HEK293T (cell line): ENCODE measurements around the gene TAS2R40.

Source experiments
- BHLHE40 ChIP-seq: fragments of 450-650 bp; IDR thresholded peaks from 2 replicates; pipeline ENCODE4 v1.6.1; 2016; ENCODE audit warnings: mild to moderate bottlenecking, moderate library complexity, borderline replicate concordance
- CTBP1 ChIP-seq: fragments of 450-650 bp; IDR thresholded peaks from 2 replicates; pipeline ENCODE4 v1.6.1; 2016; ENCODE audit warnings: borderline replicate concordance
- ELF4 ChIP-seq: fragments of 450-650 bp; IDR thresholded peaks from 2 replicates; pipeline ENCODE4 v1.6.1; 2017; ENCODE audit warnings: antibody characterized with exemption
- FOXA1 ChIP-seq: fragments of 450-650 bp; IDR thresholded peaks from 2 replicates; pipeline ENCODE4 v1.6.1; 2016; ENCODE audit warnings: mild to moderate bottlenecking
- FOXK2 ChIP-seq: fragments of 450-650 bp; IDR thresholded peaks from 2 replicates; pipeline ENCODE4 v1.6.1; 2016; ENCODE audit warnings: mild to moderate bottlenecking
- FOXM1 ChIP-seq: fragments of 450-650 bp; IDR thresholded peaks from 2 replicates; pipeline ENCODE4 v1.6.1; 2017; ENCODE audit warnings: mild to moderate bottlenecking, borderline replicate concordance
- HDGF ChIP-seq: fragments of 450-650 bp; IDR thresholded peaks from 2 replicates; pipeline ENCODE4 v1.6.1; 2017; ENCODE audit warnings: antibody characterized with exemption, borderline replicate concordance
- LEF1 ChIP-seq: fragments of 450-650 bp; IDR thresholded peaks from 2 replicates; pipeline ENCODE4 v1.6.1; 2017; ENCODE audit warnings: mild to moderate bottlenecking, borderline replicate concordance
- NFRKB ChIP-seq: fragments of 450-650 bp; IDR thresholded peaks from 2 replicates; pipeline ENCODE4 v1.6.1; 2016; ENCODE audit warnings: mild to moderate bottlenecking, moderate library complexity
- SP1 ChIP-seq: fragments of 450-650 bp; IDR thresholded peaks from 2 replicates; pipeline ENCODE4 v1.6.1; 2017
- SUZ12 ChIP-seq: fragments of 450-650 bp; IDR thresholded peaks from 2 replicates; pipeline ENCODE4 v1.6.1; 2016; ENCODE audit warnings: mild to moderate bottlenecking
- TARDBP ChIP-seq: fragments of 450-650 bp; IDR thresholded peaks from 2 replicates; pipeline ENCODE4 v1.6.1; 2016
- ZNF384 ChIP-seq: fragments of 450-650 bp; IDR thresholded peaks from 2 replicates; pipeline ENCODE4 v1.6.1; 2016
- TF ChIP-seq, protein P1 (sequence below): fragments of 450-650 bp; IDR thresholded peaks from 2 replicates; pipeline ENCODE4 v1.6.1; 2016

DNA sequence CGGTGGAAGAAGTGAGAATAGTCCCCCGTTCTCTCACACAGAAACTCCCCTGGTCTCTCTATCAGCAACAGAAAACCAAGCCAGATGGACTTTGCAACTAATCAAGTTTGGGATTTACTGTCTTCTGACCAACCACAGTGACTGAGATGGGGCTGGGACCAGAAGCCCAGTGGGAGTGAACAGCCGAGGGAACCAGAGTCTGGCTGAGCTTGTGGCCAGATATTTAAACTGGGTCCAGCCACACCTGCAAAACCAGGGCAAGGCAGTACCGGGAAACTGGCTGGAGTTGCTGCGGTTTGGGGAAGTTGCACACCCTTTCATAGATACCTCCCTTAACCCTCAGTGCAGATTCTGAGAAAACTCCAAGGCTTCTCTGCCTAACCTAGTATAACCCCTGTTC, 47.4 kb downstream of the TAS2R40 start:
- no peak for TF ChIP-seq FOXK2
- no peak for TF ChIP-seq LEF1
- no peak for TF ChIP-seq NFRKB
- no peak for TF ChIP-seq CTBP1
- TF ChIP-seq HDGF = no peak
- no peak for TF ChIP-seq SUZ12
- TF ChIP-seq, protein P1, sequence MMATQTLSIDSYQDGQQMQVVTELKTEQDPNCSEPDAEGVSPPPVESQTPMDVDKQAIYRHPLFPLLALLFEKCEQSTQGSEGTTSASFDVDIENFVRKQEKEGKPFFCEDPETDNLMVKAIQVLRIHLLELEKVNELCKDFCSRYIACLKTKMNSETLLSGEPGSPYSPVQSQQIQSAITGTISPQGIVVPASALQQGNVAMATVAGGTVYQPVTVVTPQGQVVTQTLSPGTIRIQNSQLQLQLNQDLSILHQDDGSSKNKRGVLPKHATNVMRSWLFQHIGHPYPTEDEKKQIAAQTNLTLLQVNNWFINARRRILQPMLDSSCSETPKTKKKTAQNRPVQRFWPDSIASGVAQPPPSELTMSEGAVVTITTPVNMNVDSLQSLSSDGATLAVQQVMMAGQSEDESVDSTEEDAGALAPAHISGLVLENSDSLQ = no peak
- no peak for TF ChIP-seq BHLHE40
- TF ChIP-seq ELF4 = no peak
- TF ChIP-seq FOXA1 = no peak
- TF ChIP-seq SP1 = no peak
- TF ChIP-seq FOXM1 = no peak
- no peak for TF ChIP-seq ZNF384
- TF ChIP-seq TARDBP = no peak
